Fibroblast of the aortic adventitia (primary cell): ENCODE results near the gene NISCH. TPM values are rescaled to one million over a fixed set of nuclear protein-coding genes. Genes with fewer than 3 reads are reported as not detected.

Source experiments
- DNase-seq: peaks from one replicate; pipeline ENCODE4 v3.0.0-alpha.2; 2010; ENCODE audit warnings: low read depth
- H3K4me3 ChIP-seq: 2 replicates; pipeline ENCODE4 v1.5.1; 2011; ENCODE audit warnings: low read depth, mild to moderate bottlenecking, control low read depth, low read length, moderate library complexity
- CTCF ChIP-seq: IDR thresholded peaks from 2 replicates; pipeline ENCODE4 v1.5.1; 2011; ENCODE audit warnings: mild to moderate bottlenecking, low read length, control low read depth, inconsistent platforms; ENCODE audit not compliant: insufficient read depth
- total RNA-seq: library from RNA; depleted of rRNA; stranded (reverse); fragments of >200 nt; gene quantifications from 2 replicates; pipeline ENCODE4 v1.2.3, GENCODE V29; 2012; ENCODE audit warnings: low replicate concordance

NISCH gene
- total RNA-seq, 1 donor: 52.7 TPM

GRCh38 chr3:52471371-52472238, 16.2 kb downstream of the NISCH start:
- DNase-seq: peak; percentile 43
- H3K4me3 ChIP-seq: no peak overlapping the region
- peak; percentile 62 for TF ChIP-seq CTCF

- DNase-seq: no peak
- H3K4me3 ChIP-seq: no peak overlapping the region
- TF ChIP-seq CTCF: no peak
Measured at GRCh38 chr3:52472239-52473000, 17.0 kb downstream of the NISCH start.

GRCh38 chr3:52473026-52473425, 17.6 kb downstream of the NISCH start:
- H3K4me3 ChIP-seq: no peak overlapping the region
- DNase-seq: no peak
- TF ChIP-seq CTCF: no peak

DNA sequence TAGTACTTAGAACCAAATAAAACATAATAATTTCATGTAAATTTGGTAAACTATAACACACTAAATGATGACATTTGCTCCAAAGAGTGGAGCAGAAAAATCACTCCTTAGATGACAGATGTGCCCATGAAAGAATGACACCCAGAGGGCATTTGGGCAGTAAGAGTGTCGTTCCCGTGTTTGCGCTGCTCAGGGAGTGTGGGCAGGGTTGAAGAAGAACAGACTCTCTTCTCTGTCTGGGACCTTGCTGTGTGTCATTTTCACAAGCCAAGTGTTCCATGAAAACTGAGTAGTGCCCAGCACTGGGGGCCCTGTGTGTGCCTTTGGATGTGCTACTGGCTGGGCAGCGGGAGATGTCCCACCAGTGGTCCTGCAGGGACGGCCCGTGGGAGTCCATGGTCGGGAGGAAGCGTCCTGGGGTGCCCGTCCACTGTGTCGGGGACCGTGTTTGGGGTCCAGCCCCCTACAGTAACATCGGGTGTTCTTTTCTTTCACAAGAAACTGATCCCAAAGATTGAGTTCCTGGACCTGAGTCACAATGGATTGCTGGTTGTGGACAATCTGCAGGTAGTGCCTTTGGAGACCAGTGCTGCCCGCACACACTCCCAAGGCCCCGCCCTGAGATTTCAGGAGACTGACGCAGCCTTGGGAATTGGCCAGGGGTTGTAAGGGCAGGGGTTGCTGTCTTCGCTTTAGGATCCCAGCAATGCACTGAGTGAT, 21.8 kb downstream of the NISCH start:
- TF ChIP-seq CTCF: no peak
- DNase-seq: no peak
- H3K4me3 ChIP-seq: no peak overlapping the region

DNA sequence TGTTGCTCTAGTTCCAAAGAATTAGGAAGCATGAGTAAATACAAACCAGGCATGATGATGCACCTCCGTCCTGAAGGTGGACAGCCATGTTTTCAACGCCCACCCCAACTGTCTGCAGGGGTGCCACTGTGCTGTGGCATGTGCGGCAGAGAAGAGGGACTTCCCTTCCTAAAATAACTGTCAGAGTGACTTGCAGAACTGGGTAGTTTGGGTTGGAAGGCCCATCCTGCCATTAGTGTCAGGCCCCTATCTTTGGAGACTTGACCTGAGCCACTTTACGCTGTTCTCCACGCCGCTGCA, 22.3 kb downstream of the NISCH start:
- H3K4me3 ChIP-seq: no peak overlapping the region
- TF ChIP-seq CTCF: no peak
- DNase-seq: no peak

GRCh38 chr3:52479037-52479876, 23.9 kb downstream of the NISCH start:
- TF ChIP-seq CTCF: no peak
- no peak for DNase-seq
- no peak overlapping the region for H3K4me3 ChIP-seq
